GM12892 (cell line): Measurements from ENCODE around the gene GRIN2D.
A peak's percentile ranks its signal among the peaks of the same experiment; 100 is the strongest.

Experiments
- DNase-seq: peaks from one replicate; pipeline ENCODE4 v3.0.0; 2011; ENCODE audit not compliant: insufficient read length
- FAIRE-seq: peaks from 2 replicates; lab custom pipeline; 2011; peaks lifted over from hg19 to GRCh38; lab: Jason Lieb, UNC
- POLR2A ChIP-seq: IDR thresholded peaks from 2 replicates; pipeline ENCODE4 v1.6.1; 2011; ENCODE audit warnings: low read depth, low read length, control low read depth
- POLR2AphosphoS5 ChIP-seq: IDR thresholded peaks from 2 replicates; pipeline ENCODE4 v1.6.1; 2011; ENCODE audit warnings: low read depth, low read length, control low read depth
- TAF1 ChIP-seq: IDR thresholded peaks from 2 replicates; pipeline ENCODE4 v1.6.1; 2011; ENCODE audit warnings: low read depth, mild to moderate bottlenecking, control low read depth, low read length, borderline replicate concordance

The GRIN2D gene

GRCh38 chr19:48405010-48405659 lies 11.7 kb downstream of the GRIN2D start:
- DNase-seq, result no peak
- no peak for FAIRE-seq
- TF ChIP-seq POLR2A, result no peak

GRCh38 chr19:48405850-48406249 lies 12.4 kb downstream of the GRIN2D start:
- FAIRE-seq (peak; percentile 27), DNase-seq (no peak)
- no peak for TF ChIP-seq POLR2A
- TF ChIP-seq POLR2AphosphoS5, result no peak
- no peak for TF ChIP-seq TAF1

- TF ChIP-seq TAF1 (no peak), POLR2A (no peak), POLR2AphosphoS5 (no peak)
- DNase-seq (no peak), FAIRE-seq (no peak)
Observed at GRCh38 chr19:48413879-48414587, 20.6 kb downstream of the GRIN2D start.

- FAIRE-seq (peak; percentile 65), DNase-seq (no peak)
- TF ChIP-seq POLR2AphosphoS5 (no peak), POLR2A (no peak), TAF1 (no peak)
Observed at GRCh38 chr19:48415395-48415794, 21.9 kb downstream of the GRIN2D start.

GRCh38 chr19:48415806-48416221 lies 22.3 kb downstream of the GRIN2D start:
- no peak for FAIRE-seq
- DNase-seq, result no peak
- TF ChIP-seq POLR2A (no peak), TAF1 (no peak), POLR2AphosphoS5 (no peak)

GRCh38 chr19:48417421-48417820 lies 24.0 kb downstream of the GRIN2D start:
- no peak for DNase-seq
- FAIRE-seq, result no peak
- TF ChIP-seq TAF1 (no peak), POLR2A (no peak), POLR2AphosphoS5 (no peak)

GRCh38 chr19:48418317-48419064 lies 25.0 kb downstream of the GRIN2D start:
- FAIRE-seq (no peak), DNase-seq (no peak)
- TF ChIP-seq TAF1 (no peak), POLR2AphosphoS5 (no peak), POLR2A (no peak)

GRCh38 chr19:48419158-48419920 lies 25.9 kb downstream of the GRIN2D start:
- DNase-seq (peak; percentile 70), FAIRE-seq (no peak)
- TF ChIP-seq POLR2A (no peak), POLR2AphosphoS5 (no peak), TAF1 (no peak)

GRCh38 chr19:48421548-48421947 lies 28.1 kb downstream of the GRIN2D start:
- no peak for TF ChIP-seq TAF1
- TF ChIP-seq POLR2AphosphoS5, result no peak
- no peak for TF ChIP-seq POLR2A
- DNase-seq, result no peak
- FAIRE-seq, result no peak

GRCh38 chr19:48424694-48425219 lies 31.3 kb downstream of the GRIN2D start:
- TF ChIP-seq TAF1 (no peak), POLR2AphosphoS5 (no peak), POLR2A (no peak)
- no peak for FAIRE-seq
- no peak for DNase-seq

GRCh38 chr19:48428670-48429069 lies 35.2 kb downstream of the GRIN2D start:
- DNase-seq (no peak), FAIRE-seq (no peak)
- TF ChIP-seq TAF1 (no peak), POLR2AphosphoS5 (no peak), POLR2A (no peak)
